ENCODE measurements around the gene GRAMD1C.

DNA sequence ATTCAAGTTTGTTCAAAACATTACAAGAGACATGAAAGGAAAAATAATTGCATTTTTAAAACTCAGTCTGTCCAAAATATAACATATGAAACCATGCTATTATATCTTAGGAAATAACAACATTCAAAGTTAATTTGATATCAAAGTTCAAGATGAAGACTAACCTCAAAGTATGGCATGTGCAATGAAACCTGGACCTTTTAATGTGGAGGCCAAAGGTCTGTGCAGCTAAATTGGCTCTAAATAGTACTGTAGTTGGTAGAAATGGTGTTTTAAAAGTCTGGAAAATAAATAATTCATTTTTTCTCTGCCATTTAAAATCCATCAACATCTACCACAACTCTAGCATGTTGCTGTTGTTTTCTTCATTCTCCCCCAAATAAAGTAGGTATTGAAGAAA lies 8.7 kb downstream of the GRAMD1C start:
- TF ChIP-seq, protein P1, sequence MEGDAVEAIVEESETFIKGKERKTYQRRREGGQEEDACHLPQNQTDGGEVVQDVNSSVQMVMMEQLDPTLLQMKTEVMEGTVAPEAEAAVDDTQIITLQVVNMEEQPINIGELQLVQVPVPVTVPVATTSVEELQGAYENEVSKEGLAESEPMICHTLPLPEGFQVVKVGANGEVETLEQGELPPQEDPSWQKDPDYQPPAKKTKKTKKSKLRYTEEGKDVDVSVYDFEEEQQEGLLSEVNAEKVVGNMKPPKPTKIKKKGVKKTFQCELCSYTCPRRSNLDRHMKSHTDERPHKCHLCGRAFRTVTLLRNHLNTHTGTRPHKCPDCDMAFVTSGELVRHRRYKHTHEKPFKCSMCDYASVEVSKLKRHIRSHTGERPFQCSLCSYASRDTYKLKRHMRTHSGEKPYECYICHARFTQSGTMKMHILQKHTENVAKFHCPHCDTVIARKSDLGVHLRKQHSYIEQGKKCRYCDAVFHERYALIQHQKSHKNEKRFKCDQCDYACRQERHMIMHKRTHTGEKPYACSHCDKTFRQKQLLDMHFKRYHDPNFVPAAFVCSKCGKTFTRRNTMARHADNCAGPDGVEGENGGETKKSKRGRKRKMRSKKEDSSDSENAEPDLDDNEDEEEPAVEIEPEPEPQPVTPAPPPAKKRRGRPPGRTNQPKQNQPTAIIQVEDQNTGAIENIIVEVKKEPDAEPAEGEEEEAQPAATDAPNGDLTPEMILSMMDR (IDR thresholded peaks at IDR 0.05; ENCODE audit: low read length): no peak
- TF ChIP-seq EZH2phosphoT487 (IDR thresholded peaks at IDR 0.05; ENCODE audit: low read length): no peak

All from MM.1S (cell line).